CD4-positive, alpha-beta T cell treated with Interleukin-10 for 1 hour (primary cell): ENCODE measurements around the gene FMNL2.

ENCODE experiments used
- DNase-seq: peaks from one replicate; pipeline ENCODE4 v3.0.0-alpha.2; 2020

FMNL2 gene

DNA sequence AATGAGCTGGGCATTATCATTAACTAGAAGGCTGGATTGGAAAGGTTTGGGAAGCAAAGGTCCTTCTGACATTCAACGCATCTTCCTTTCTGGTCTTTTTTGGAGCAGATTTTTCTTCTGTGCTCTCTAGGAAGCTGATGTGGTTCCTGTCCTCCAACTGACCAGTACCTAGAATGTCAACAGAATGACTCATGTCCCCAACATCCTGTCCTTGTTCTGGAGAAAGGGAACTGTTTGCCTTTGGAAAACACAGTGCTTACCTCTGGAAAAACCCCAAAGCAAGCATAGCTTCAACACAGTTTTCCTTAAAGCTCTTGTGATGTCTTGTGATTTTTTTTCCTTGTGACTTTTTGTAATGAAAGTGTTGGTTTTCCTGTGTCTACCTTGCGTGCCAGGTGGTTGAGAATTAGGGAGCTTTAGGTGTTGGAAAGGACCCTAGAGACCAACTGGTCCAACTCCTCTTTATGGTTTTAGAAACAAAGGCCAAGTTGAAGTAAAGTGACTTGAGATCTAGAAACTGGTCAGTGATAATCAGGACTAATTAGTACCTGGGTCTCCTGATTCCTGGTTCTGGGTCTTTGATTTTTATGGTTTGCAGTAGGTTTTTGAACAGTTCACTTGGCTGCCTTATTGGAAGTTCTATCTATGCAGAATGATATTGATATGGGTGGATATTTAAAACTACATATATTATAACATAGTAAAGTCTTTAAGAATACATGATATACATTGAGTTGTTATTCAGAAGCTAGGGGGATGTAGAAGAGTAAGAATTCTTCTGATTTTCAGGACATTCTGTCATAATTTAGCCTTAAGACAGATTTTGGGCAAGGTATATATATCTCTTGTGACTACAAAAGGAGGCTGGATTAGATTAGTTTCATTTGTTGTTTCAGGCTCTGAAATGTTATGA is 70.5 kb downstream of the FMNL2 start:
- no peak for DNase-seq

DNA sequence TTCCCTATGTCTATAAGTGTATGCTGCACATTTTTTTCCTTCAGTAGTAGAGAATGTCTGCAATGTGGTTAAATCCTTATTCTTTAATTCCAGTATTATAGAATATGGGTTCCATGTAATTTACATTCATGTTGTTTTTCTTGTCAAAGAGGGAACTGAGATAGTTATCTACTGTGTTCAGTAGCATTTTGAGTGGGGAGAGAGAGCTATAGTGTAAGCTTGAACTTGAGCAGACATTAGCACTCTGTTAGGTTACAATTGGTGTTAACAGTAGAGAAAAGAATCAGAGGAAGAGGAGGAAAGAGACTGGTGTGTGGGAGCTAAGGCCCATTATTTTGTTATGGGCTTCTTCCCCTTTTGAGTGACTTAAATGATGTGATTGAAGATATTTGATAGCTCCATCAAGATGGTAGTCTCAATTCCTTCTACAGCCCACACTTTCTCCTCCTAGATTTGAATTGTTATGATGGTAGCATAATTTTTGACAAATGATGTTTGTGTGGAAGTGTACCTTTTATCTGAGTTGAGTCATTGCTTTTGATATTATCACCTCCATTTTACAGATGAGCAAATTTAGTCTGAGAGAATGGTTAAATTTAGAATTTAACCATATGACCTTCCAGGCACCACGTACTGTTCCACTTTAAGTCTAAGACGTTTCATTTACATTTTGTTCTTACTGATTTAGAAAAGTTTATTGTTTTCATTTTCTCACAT is 71.3 kb downstream of the FMNL2 start:
- DNase-seq: no peak

DNA sequence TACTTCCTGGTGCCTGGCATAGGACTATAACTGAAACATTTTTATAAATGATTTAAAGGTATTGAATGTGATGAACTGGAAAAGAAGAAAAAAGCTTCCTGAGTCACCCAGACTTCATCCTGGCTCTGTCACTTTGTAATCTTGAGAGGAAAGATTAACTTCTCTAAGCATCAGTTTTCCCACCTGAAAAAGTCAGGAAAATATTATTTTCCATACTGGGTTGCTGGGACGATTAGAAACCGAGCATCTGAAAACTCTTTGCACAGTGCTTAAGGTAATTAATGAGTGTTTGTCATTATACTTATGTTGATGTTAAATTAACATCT is 71.8 kb downstream of the FMNL2 start:
- DNase-seq: no peak

DNA sequence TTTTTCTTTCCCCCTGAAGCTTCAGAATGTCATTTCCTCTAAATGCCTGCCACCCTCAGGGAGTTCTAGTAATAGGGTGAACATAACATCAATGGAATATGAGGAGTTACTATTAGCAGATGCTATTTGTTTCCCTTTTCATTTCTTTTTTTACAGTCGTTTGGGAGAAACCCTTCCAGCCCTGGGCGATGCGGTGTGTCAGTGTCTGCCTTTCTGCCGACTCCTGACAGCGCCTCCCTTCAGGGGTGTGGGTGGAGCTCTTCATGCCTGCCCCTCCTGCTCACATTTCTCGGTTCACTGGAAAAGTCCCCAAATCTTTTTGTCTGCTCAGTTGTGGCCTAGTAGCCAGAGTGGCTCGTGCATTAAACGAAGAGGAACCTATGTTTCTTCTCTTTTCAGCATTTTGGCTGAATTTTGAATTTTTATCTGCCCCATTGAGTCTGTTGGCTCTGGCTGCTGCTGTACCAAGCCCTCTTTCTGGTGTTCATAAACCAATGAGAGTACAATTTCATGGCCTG is 72.3 kb downstream of the FMNL2 start:
- peak; percentile 13 for DNase-seq

DNA sequence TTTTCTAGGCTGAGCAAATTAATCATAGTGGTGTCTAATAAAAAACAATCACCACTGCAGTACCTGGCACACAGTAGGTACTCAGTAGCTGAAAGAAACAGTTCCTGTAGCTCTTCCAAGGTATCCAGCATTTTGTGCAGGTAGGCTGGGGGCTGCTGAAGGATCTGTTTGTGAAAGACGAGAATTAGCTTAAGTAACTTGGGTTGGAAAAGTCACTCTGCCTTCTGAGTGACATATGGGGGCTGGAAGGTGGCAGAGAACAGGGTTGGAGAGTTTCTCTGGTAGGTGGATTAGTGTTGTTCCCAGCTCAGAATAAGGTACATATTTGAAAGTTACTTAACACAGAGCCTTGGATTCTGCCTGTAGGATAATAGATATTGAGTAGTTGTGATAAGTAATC is 72.8 kb downstream of the FMNL2 start:
- no peak for DNase-seq

DNA sequence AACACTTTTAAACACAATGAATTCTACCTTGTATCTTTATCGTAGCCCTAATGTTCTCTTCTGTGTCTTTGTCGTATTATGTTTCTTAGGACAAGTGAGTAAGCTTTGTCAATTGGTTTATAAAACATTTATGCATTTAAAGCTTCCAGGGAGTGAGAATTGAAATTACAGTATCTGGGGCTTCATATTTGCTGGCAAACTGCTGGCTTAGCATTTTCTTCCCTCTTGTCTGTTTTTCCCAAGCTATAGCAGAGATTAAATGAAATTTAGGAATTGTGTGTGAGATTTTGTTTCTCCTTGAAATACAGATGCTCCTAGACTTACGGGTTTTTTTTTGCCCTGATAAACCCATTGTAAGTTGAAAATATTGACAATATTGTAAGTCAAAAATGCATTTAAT is 73.3 kb downstream of the FMNL2 start:
- no peak for DNase-seq

DNA sequence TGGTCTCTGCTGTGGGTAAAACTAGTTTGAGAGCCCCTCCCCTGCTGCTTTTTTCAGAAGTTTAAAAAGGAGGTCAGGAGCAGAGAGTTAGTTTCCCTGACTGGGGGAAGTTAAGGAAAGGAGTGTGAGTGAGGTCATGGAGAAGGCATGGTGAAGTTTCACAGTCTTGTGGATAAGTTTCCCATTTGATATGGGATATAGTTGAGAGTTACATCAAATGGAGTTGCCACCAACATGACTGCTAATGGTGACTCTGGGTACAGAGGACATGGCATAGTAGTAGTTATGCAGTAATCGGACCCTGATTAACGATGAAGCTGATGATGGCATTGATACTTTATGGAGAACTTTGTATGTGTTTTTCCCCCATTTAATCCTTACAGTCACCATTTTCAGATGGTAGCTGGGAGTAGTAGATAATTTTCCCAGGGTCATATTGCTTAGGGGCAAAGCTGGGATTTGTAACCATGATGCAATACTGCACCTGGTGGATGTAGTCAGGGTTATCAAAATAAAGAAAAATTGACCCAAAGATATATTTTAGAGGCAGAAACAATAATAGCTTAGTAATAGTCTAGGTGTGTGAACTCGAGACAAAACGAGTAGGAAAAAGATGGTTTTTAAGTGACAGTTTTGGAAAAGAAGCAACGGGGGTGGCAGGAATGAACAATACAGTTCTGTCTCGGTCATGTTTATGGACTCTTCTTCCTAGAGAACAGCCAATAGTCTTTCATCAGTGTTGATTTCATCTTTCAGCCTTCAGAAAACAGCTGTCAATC is 74.6 kb downstream of the FMNL2 start:
- no peak for DNase-seq

DNA sequence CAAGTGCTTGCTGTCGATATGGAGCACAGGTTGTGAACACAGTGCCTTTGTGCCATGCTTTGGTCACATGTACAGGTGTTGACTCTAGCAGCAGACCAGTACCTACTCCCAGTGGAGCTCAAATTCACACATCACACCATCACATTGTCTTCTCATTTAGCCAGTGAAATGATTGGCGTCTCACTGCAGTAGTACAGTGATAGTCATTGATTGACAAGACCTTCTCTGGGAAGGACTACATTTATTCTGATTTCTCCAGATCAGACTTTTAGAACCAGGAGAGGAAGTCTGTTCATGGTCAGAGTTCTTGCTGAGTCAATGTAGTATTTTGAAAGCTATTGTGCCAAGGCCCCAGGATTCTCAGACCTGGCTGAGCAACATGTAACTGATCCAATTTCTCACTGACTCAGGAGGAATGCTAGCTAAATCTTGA is 75.2 kb downstream of the FMNL2 start:
- DNase-seq: no peak

DNA sequence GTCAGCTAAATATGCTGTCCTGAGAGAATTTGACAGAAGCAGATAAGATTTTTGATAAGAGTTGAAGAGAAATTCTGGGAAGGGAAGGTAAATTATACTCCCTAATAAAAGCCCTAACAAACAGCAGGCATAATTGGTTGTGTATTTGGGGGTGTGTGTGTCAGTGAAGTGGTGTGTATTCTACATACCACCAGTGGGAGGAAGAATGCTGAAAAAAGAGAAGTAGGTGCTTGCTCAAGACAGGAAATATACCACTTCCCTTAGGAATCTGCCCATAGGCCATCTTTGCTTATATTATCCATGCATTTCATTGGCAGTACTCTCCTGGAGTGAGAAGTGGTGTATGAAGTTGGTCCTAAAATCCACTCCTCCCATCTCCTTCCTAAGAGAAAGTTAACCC is 76.2 kb downstream of the FMNL2 start:
- no peak for DNase-seq

DNA sequence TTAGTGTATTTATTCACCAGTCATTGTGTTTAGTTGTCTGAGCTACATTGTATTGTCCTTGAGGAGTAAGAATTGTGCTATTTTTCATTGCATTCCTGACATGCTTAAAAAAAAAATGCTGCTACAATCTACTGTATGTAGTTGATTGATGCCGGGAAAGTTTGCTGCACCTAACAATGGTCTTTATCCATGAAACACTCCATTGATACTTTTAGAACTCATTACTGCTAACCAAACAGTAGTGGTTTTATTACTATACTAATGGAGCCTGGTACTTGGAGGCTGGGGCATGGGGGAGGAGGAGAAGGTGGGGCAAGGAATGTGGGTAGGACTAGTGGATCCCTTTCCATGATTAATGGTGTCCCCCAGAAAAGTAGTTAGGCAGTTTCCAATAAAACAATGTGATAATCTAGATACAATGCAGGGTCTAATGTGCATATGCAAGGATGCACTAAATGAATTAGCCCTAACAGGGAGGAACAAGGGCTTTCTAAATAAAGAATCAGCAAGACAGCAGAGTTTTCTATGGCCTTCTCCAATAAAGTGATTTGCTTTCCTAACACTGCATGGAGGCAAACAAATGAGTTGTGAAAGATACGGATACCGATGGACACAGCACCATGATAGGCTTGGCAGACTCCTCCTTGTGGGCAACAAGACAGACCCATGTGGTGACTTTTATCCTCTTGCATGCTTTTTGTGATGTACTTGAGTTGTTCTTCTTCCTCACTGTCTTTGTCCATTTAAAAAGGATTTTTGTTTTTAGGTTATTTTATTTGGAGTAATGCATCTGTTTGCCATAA is 78.5 kb downstream of the FMNL2 start:
- DNase-seq: no peak

DNA sequence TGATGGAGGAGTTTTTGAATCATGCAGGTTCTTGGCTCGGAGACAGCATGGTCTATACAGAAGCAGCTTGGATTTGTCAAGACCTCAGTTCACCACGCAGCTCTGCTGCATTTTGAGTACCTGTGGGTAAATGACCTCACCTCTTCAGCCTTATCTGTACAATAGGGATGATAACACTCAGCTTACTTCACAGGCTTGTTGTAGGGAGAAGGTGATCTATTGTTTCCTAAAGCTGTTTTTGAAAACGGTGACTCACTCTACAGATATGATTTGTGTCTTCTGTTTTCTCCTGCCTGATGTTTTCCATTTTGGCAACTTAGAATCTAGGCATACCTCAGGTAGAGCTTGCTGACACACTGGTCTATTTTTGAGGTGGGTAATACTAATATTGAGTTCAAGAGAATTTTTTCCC is 80.3 kb downstream of the FMNL2 start:
- DNase-seq: no peak

DNA sequence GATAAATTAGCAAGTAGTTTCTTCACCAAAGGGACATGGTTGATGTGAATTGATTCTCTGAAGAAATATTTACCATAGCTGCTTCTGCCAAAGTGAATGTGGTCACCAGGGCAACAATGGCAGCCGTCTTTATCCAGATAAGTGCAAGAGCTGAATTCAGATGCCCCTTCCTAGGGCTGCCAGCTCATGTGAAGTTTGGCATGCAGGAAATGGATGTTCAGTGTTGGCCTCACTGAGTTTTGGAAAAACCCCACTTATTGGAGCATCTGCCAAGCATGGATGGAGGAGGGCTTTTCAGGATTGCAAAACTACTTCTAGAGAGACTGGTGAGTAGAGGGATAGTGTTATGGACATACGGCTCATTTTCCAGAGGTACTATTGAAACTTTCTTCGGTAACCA is 80.8 kb downstream of the FMNL2 start:
- no peak for DNase-seq

DNA sequence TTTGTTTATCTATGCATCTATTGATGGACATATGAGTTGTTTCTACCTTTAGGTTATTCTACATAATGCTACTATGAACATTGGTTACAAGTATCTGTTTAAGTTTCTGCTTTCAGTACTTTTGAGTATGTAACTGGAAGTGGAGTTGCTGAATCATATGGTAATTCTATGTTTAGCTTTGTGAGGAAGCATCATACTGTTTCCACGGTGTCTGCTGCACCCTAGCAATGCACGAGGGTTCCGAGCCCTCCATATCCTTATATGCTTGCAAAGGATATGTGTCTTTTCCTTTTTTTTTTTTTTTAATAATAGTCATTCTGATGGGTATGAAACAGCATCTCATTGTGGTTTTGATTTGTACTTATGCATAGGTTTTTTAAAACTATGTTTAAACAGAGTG is 83.7 kb downstream of the FMNL2 start:
- no peak for DNase-seq

DNA sequence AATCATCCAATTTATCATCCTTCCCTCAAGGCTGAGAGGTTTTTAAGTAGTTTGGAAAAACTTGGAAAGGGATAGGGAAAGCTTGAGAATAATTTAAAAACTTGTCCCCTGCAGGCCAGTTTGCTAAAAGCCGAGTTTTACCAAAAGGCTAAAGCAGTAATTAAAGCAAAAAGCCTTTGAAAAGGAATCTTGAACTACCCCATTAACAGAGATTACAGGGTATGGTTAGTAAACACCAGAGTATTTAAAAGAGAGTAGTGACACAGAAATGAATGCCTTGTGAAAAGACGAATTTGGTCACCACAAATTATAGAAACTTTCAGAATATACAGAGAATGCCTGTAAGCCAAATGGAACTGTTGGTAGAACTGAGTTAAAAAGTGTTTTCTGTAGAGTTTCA is 85.0 kb downstream of the FMNL2 start:
- DNase-seq: no peak

DNA sequence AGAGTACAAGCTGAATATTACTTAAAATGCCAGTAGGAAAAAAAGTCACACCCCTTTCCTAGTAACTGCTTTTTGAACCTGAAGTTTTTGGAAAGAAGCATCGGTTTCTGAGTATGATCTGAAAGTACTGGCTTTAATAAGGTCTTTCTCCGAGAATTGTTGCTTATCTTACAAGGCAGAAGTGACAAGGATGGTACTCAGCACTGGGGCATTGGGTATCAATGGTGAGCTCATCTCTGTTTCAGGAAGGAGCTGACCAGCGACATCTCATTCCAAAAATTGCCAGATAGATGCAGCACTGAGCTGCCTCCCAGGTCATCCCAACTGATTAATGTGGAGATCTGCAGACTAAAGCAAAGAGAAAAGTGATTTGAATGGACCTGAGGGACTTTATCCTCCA is 85.4 kb downstream of the FMNL2 start:
- DNase-seq: no peak

DNA sequence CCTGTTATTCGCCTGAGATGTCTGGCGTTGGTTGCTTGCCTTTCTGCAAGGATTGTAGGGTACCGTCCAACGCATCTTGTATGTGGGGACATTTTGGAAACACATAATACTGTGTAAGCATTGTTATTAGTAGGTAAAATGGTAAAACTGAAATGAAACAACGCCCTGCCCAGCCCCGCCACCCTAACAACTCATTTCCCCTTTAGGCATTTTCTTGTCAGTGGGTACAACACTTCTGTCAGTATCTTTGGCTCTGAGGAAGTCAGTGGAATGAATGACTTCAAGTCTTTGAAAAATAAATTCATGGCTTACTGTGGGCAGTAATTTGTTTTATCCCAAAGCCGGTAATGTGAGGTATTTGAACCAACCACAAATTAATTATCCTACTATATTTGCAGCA is 86.0 kb downstream of the FMNL2 start:
- no peak for DNase-seq

DNA sequence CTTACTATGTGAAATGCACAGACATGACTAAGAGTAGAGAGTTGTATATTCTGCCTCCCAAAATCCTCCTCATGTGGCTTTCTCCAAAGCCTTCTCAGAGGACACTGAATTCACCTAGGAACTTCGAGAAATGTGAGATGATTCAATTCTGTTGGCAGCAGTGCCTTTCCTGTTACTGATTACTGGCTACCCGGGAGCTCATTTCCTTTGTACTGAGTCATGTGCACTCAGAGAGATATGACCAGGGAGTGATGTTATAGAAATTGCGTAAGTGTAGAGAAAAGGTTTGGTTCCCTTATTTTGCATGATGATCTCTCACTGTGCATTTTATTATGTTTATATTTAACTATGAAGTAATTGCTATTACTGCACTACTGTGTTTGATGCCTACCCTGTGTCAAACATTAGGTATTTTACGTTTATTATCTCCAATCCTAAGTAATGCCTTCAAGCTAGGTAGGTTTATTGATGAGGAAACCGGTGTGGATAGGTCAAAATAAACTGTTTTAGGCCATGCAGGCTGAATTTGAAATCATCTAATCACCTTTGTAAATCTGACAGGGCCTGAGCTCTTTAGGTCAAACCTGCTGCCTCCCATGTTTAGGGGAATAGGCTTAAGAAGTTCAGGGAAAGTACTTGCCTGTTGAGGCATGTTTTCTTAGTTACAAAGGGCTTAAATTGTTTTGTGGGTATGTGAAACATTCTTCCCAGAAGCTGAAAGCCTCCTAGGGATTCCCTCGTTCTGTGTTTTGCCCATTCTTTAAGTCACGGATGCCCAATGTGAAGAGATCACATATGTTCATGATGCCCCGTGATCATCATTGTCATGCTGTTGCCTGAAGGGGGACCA is 86.8 kb downstream of the FMNL2 start:
- DNase-seq: peak; percentile 16

DNA sequence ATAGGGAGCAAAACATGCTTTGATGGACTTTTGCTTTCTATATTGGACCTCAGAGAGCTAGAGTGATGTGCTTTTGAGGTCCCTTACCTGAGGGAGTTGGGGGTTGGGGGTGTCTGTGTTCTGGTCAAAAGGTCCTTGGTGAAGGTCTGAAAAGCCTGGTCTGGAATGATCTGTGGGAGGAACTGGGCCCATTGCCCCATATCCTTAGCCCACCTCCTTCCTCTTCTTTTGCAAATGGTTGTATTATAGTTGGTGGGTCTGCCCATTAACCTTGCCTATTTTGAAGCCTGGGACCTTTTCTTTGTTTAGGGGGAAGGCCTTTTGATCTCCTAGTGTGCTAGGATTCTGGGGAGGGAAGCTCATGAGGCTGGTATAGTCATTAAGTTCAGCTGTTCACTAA is 88.7 kb downstream of the FMNL2 start:
- DNase-seq: no peak

DNA sequence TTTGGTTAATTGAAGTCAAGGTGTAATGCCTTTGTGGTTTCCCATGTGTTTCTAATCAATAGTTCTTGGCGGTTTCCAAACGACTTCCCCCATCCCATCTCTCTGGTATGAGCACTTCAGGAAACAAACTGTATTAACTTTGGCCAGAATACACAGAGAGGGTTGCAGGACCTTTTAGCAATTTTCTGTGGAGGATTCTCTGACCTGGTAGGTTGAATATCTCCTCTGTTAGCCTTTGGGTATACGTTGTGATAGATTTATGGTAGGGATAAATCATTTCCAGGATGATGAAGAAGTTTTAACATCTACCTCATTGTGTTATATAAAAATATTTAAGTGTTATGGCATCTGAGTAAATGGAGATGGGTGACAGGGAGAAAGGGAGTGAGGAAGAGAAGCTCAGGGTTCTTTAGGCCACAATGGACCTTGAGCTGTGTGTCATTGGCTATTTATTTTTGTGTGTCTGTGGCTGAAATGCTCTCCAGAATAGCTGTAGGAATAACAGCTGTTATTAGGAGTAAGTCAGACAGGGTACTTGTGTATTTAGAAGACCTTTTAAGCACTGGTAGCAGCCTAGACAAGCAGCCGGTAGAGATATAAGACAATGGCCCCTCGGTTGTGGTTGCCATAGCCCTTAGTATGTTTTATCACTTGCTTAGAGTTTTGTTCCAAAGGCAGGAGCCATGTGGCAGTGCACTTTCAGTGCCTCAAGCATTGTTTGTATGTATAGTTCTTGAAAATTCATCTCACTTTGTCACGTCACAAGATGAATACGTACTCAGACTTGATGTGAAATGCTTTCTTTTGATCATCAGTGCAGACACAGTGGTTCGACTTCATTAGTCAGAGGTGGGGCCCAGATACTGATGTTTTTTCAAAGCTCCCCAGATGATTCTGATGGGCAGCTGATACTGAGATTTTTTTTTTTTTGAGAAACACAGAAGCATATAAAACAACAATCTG is 91.1 kb downstream of the FMNL2 start:
- no peak for DNase-seq

DNA sequence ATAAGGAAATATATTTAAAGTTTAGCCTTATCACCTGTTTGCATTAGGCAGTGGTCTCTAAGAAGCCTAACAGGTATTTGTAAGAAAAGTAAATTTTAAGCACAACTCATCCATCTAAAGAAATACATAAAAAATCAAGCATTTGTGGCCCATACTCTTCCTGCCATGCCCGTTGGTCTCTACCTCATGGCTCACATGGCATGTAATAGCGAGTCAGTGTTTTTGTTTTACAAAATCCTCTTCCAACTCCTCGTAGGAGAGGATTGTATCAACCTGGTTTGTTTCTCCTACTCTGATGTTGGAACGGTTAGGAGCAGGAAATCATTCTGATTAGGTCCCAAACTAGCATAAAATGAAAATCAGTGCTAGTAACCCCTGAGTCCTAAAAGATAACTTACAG is 91.8 kb downstream of the FMNL2 start:
- no peak for DNase-seq
